LNCAP (cell line): Measurements from ENCODE around the gene AZI2.

Experiments
- TF ChIP-seq, protein P1 (sequence below): fragments of 450-650 bp; IDR thresholded peaks from 2 replicates; pipeline ENCODE4 v1.5.1; 2017; ENCODE audit warnings: mild to moderate bottlenecking

The AZI2 gene

GRCh38 chr3:28286595-28286994 lies 62.0 kb downstream of the AZI2 start:
- TF ChIP-seq, protein P1, sequence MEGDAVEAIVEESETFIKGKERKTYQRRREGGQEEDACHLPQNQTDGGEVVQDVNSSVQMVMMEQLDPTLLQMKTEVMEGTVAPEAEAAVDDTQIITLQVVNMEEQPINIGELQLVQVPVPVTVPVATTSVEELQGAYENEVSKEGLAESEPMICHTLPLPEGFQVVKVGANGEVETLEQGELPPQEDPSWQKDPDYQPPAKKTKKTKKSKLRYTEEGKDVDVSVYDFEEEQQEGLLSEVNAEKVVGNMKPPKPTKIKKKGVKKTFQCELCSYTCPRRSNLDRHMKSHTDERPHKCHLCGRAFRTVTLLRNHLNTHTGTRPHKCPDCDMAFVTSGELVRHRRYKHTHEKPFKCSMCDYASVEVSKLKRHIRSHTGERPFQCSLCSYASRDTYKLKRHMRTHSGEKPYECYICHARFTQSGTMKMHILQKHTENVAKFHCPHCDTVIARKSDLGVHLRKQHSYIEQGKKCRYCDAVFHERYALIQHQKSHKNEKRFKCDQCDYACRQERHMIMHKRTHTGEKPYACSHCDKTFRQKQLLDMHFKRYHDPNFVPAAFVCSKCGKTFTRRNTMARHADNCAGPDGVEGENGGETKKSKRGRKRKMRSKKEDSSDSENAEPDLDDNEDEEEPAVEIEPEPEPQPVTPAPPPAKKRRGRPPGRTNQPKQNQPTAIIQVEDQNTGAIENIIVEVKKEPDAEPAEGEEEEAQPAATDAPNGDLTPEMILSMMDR, result peak; percentile 76

- TF ChIP-seq, protein P1, result no peak
These were observed 67.8 kb downstream of the AZI2 start for GRCh38 chr3:28280781-28281180.

GRCh38 chr3:28279770-28280169 lies 68.9 kb downstream of the AZI2 start:
- TF ChIP-seq, protein P1, result no peak

DNA sequence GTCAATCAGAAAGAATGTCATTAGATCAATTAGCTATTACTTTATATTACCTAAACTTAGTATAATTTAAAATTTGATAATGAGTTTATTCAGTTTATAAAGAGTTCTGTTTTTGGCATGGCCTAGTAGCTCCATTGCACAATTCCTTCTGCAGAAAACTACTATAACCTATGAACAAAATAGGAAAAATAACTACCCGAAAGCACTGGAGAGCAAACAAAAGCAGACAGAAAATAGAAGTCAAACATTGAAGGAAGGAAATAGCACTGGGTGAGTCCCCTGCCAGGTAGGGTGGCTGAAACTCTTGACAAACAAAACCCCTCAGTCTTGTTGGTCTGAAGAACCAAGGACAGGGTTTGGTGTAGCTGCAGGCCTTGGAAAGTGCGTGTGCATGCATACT lies 69.7 kb downstream of the AZI2 start:
- TF ChIP-seq, protein P1, result no peak

DNA sequence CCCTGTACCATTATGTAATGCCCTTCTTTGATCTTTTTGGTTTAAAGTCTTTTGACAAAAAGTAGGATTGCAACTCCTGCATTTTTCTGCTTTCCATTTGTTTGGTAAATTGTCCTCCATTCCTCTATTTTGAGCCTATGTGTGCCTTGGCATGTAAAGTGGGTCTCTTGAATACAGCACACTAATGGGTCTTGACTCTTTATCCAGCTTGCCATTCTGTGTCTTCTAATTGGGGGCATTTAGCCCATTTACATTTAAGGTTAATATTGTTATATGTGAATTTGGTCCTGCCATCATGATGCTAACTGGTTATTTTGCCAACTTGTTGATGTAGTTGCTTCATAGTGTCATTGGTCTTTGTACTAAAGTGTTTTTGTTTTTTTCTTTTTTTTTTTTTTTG lies 74.8 kb downstream of the AZI2 start:
- TF ChIP-seq, protein P1, result no peak
